ENCODE data around the gene PLCH2.
"Not testable (repeated sequence)": the region's sequence is repeated elsewhere in the genome, so short reads cannot be mapped to it uniquely, and the experiment has no call there.

PLCH2 gene

GRCh38 chr1:2440346-2440745 is 35.7 kb upstream of the PLCH2 start:
- not testable (repeated sequence) for DNase-seq (ENCODE audit: low read depth, low spot score)

- no peak for DNase-seq (ENCODE audit: low read depth, low spot score)
These were observed 34.3 kb upstream of the PLCH2 start for GRCh38 chr1:2441746-2442145.

- DNase-seq (ENCODE audit: low read depth, low spot score): no peak
These were observed 33.4 kb upstream of the PLCH2 start for GRCh38 chr1:2442661-2443060.

- peak; percentile 53 for DNase-seq (ENCODE audit: low read depth, low spot score)
These were observed 32.6 kb upstream of the PLCH2 start for GRCh38 chr1:2443277-2444137.

- DNase-seq (ENCODE audit: low read depth, low spot score): no peak
These were observed 31.9 kb upstream of the PLCH2 start for GRCh38 chr1:2444138-2444591.

- DNase-seq (ENCODE audit: low read depth, low spot score): peak; percentile 32
These were observed 30.8 kb upstream of the PLCH2 start for GRCh38 chr1:2445162-2445822.

GRCh38 chr1:2445823-2446215 is 30.3 kb upstream of the PLCH2 start:
- no peak for DNase-seq (ENCODE audit: low read depth, low spot score)

GRCh38 chr1:2446394-2446793 is 29.7 kb upstream of the PLCH2 start:
- DNase-seq (ENCODE audit: low read depth, low spot score): peak; percentile 34

- DNase-seq (ENCODE audit: low read depth, low spot score): no peak
These were observed 29.2 kb upstream of the PLCH2 start for GRCh38 chr1:2446861-2447260.

- peak; percentile 22 for DNase-seq (ENCODE audit: low read depth, low spot score)
These were observed 28.6 kb upstream of the PLCH2 start for GRCh38 chr1:2447276-2448097.

GRCh38 chr1:2448098-2448445 is 28.0 kb upstream of the PLCH2 start:
- no peak for DNase-seq (ENCODE audit: low read depth, low spot score)

- DNase-seq (ENCODE audit: low read depth, low spot score): no peak
These were observed 26.2 kb upstream of the PLCH2 start for GRCh38 chr1:2449636-2450454.

- DNase-seq (ENCODE audit: low read depth, low spot score): peak; percentile 89
These were observed 24.3 kb upstream of the PLCH2 start for GRCh38 chr1:2451741-2452140.

GRCh38 chr1:2452201-2452931 is 23.7 kb upstream of the PLCH2 start:
- peak; percentile 54 for DNase-seq (ENCODE audit: low read depth, low spot score)

- DNase-seq (ENCODE audit: low read depth, low spot score): no peak
These were observed 23.2 kb upstream of the PLCH2 start for GRCh38 chr1:2452932-2453315.

GRCh38 chr1:2454227-2454626 is 21.9 kb upstream of the PLCH2 start:
- DNase-seq (ENCODE audit: low read depth, low spot score): no peak

GRCh38 chr1:2455757-2456156 is 20.3 kb upstream of the PLCH2 start:
- no peak for DNase-seq (ENCODE audit: low read depth, low spot score)

- no peak for DNase-seq (ENCODE audit: low read depth, low spot score)
These were observed 18.6 kb upstream of the PLCH2 start for GRCh38 chr1:2457444-2457843.

- DNase-seq (ENCODE audit: low read depth, low spot score): no peak
These were observed 17.4 kb upstream of the PLCH2 start for GRCh38 chr1:2458687-2459086.

GRCh38 chr1:2459102-2459753 is 16.9 kb upstream of the PLCH2 start:
- DNase-seq (ENCODE audit: low read depth, low spot score): not testable (repeated sequence)
